Type B pancreatic cell (in vitro differentiated cells): ENCODE results near the gene REM1. TPM values are rescaled to one million over a fixed set of nuclear protein-coding genes. Genes with fewer than 3 reads are reported as not detected.
"Not testable (repeated sequence)": the region's sequence is repeated elsewhere in the genome, so short reads cannot be mapped to it uniquely, and the experiment has no call there.

Source experiments
- DNase-seq: peaks from one replicate; pipeline ENCODE4 v3.0.0; 2021; ENCODE audit warnings: mixed read lengths; ENCODE audit not compliant: unreplicated experiment; ENCODE audit errors: extremely low spot score
- H3K27ac Mint-ChIP-seq: 2 replicates; pipeline ENCODE4 v1.8.0; 2021; ENCODE audit warnings: mild to moderate bottlenecking, mixed read lengths
- H3K27me3 Mint-ChIP-seq: 2 replicates; pipeline ENCODE4 v1.8.0; 2021; ENCODE audit warnings: mixed read lengths
- H3K36me3 Mint-ChIP-seq: 2 replicates; pipeline ENCODE4 v1.8.0; 2021; ENCODE audit warnings: mixed read lengths
- H3K4me1 Mint-ChIP-seq: one replicate; pipeline ENCODE4 v1.8.0; 2021; ENCODE audit warnings: mixed read lengths; ENCODE audit not compliant: unreplicated experiment
- H3K4me3 Mint-ChIP-seq: 2 replicates; pipeline ENCODE4 v1.8.0; 2021; ENCODE audit warnings: mild to moderate bottlenecking, mixed read lengths
- H3K9me3 Mint-ChIP-seq: 2 replicates; pipeline ENCODE4 v1.8.0; 2021; ENCODE audit warnings: mixed read lengths
- total RNA-seq: library from RNA; stranded (reverse); gene quantifications from 2 replicates; pipeline ENCODE4 v1.2.1, GENCODE V29; 2021; ENCODE audit warnings: low replicate concordance
- TF ChIP-seq, protein P1 (sequence below): fragments of 200-600 bp; sonication (generic); conservative IDR thresholded peaks from 2 replicates; pipeline ENCODE4 v1.5.0; 2021; ENCODE audit warnings: antibody characterized with exemption, mild to moderate bottlenecking

The REM1 gene
- total RNA-seq, 1 donor from 2014 or later = not detected

DNA sequence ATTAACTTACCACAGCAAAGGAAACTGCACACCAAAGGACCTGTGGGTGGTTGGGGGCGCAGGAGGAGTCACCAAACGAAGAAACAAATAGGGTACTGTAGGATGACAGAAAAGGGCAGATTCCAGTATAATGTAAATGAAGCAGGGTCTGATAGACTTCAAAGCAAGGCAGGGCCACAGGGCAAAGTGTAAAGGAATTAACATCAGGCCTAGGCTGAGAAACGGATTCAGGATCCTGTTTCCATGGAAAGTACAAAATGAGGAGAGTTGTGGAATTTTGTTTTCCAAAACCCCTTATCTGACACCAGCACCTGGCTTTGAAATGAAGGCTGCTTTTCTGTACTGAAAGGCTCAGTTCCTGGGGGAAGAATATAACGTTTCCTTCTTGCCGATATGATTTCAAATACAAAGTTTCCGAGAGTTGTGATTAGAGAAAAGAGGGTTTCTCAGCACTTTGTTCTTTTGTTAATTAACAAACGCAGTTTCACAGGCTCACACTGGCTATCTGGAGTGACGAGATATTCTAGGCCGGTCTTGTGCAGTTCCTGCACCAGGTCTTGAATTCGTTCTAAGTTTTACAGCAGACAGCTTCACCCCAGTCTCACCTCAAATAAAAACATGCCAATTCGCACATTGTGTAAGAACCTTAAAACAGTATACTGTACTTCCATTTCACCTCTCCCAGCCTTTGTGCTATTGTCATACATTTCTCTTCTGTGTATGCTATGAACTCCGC, 28.8 kb upstream of the REM1 start:
- Mint-ChIP-seq H3K4me1 (no peaks in the 10 kb centered on the region), H3K4me3 (no peak overlapping the region), H3K36me3 (no peaks in the 10 kb centered on the region), H3K27me3 (no peaks in the 10 kb centered on the region), H3K9me3 (no peaks in the 10 kb centered on the region), H3K27ac (no peak overlapping the region)
- TF ChIP-seq, protein P1, sequence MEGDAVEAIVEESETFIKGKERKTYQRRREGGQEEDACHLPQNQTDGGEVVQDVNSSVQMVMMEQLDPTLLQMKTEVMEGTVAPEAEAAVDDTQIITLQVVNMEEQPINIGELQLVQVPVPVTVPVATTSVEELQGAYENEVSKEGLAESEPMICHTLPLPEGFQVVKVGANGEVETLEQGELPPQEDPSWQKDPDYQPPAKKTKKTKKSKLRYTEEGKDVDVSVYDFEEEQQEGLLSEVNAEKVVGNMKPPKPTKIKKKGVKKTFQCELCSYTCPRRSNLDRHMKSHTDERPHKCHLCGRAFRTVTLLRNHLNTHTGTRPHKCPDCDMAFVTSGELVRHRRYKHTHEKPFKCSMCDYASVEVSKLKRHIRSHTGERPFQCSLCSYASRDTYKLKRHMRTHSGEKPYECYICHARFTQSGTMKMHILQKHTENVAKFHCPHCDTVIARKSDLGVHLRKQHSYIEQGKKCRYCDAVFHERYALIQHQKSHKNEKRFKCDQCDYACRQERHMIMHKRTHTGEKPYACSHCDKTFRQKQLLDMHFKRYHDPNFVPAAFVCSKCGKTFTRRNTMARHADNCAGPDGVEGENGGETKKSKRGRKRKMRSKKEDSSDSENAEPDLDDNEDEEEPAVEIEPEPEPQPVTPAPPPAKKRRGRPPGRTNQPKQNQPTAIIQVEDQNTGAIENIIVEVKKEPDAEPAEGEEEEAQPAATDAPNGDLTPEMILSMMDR = no peak
- no peak for DNase-seq

DNA sequence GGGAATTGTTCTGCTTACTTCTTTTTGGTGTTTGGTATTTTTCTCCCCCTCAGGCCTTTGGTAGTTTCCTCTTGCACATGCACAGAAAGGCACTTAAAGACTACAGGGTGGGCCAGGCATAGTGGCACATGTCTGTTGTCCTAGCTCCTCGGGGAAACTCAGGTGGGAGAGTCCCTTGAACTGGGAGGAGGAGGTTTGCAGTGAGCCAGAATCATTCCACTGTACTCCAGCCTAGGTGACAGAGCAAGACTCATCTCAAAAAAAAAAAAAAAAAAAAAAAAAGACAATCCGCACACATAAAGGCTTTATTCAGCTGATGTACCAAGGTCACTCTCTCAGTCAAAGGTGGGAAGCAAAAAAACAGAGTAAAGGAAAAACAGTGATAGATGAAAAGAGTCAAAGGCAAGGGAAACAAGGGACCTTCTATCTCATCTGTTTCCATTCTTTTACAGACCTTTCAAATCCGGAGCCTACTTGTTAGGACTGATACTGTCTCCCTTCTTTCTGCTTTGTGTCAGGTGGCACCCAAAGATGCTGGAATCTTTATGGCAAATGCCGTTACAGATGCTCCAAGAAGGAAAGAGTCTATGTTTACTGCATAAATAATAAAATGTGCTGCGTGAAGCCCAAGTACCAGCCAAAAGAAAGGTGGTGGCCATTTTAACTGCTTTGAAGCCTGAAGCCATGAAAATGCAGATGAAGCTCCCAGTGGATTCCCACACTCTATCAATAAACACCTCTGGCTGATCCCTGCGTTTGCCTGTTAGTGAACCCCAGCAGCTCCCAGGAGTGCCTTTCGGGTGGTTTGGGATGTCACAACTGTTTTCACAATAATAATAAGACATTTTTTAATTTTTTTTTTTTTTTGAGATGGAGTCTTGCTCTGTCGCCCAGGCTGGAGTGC, 25.3 kb upstream of the REM1 start:
- H3K4me3 Mint-ChIP-seq = no peak overlapping the region
- H3K9me3 Mint-ChIP-seq = no peaks in the 10 kb centered on the region
- TF ChIP-seq, protein P1 = no peak
- no peaks in the 10 kb centered on the region for H3K27me3 Mint-ChIP-seq
- no peaks in the 10 kb centered on the region for H3K36me3 Mint-ChIP-seq
- no peaks in the 10 kb centered on the region for H3K4me1 Mint-ChIP-seq
- DNase-seq = peak; percentile 31
- no peak overlapping the region for H3K27ac Mint-ChIP-seq

DNA sequence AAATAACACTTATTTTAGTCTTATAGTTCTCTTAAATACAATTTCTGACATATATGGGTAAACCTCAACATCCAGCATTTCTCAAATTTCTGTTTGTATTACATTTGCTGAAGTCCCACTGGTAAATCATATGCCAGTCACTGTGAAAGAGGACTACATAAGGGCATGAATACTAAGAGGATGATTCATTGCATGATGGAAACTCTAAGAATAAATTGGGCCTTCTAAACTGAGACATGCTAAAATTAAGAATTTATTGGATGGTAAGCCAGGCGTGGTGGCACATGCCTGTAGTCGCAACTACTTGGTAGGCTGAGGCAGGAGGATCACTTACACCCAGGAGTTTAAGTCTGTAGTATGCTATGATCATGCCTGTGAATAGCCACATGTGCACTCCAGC, 22.5 kb upstream of the REM1 start:
- H3K4me3 Mint-ChIP-seq = no peak overlapping the region
- H3K4me1 Mint-ChIP-seq = no peaks in the 10 kb centered on the region
- peak; percentile 24 for DNase-seq
- H3K36me3 Mint-ChIP-seq = no peaks in the 10 kb centered on the region
- no peaks in the 10 kb centered on the region for H3K9me3 Mint-ChIP-seq
- H3K27ac Mint-ChIP-seq = no peak overlapping the region
- TF ChIP-seq, protein P1 = no peak
- H3K27me3 Mint-ChIP-seq = no peaks in the 10 kb centered on the region

DNA sequence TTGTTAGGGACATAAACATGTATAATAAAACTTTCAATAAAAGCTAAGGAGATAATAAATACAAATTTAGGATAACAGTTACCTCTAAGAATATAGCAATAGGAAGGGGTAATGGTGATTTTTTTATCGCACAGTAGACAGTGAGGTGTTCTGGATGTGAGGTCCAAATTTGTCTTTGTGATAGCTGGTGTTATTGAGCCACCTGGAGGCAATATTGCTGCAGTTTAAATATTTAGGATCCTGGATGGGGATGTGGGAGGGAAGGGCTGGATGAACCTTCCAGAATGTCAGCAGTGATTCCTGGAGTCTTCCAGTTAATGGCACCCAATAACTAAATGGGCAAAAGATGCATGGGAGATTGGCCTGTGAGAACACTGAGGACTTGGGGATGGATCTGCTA, 20.7 kb upstream of the REM1 start:
- H3K4me1 Mint-ChIP-seq = no peaks in the 10 kb centered on the region
- TF ChIP-seq, protein P1 = no peak
- no peak overlapping the region for H3K27ac Mint-ChIP-seq
- H3K27me3 Mint-ChIP-seq = peaks cover 3% of the 10 kb centered on the region
- no peaks in the 10 kb centered on the region for H3K36me3 Mint-ChIP-seq
- no peak overlapping the region for H3K4me3 Mint-ChIP-seq
- DNase-seq = no peak
- no peaks in the 10 kb centered on the region for H3K9me3 Mint-ChIP-seq

DNA sequence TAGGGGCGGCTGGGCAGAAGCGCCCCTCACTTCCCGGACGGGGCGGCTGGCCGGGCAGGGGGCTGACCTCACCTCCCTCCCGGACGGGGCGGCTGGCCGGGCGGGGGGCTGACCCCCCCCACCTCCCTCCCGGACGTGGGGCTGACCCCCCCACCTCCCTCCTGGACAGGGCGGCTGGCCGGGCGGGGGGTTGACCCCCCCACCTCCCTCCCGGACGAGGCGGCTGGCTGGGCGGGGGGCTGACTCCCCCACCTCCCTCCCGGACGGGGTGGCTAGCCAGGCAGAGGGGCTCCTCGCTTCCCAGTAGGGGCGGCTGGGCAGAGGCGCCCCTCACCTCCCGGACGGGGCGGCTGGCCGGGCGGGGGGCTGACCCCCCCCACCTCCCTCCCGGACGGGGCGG, 4.1 kb upstream of the REM1 start:
- DNase-seq, H3K4me1 Mint-ChIP-seq, H3K36me3 Mint-ChIP-seq, H3K4me3 Mint-ChIP-seq, H3K27ac Mint-ChIP-seq: not testable (repeated sequence)
- peaks cover 15% of the 10 kb centered on the region for H3K27me3 Mint-ChIP-seq
- peaks cover 13% of the 10 kb centered on the region for H3K9me3 Mint-ChIP-seq
